Hepatic stellate cell (primary cell): ENCODE data around the gene ELFN2.

Source experiments
- DNase-seq: peaks from one replicate; pipeline ENCODE4 v3.0.0; 2011; ENCODE audit warnings: low spot score

The ELFN2 gene

GRCh38 chr22:37454857-37455686 is 27.8 kb upstream of the ELFN2 start:
- DNase-seq, result peak; percentile 86

- DNase-seq, result no peak
These were observed 26.4 kb upstream of the ELFN2 start for GRCh38 chr22:37453696-37454095.

- DNase-seq, result no peak
These were observed 23.9 kb upstream of the ELFN2 start for GRCh38 chr22:37451218-37451617.

GRCh38 chr22:37449331-37450001 is 22.2 kb upstream of the ELFN2 start:
- DNase-seq, result no peak

GRCh38 chr22:37448516-37449127 is 21.3 kb upstream of the ELFN2 start:
- DNase-seq, result no peak

GRCh38 chr22:37445501-37445900 is 18.2 kb upstream of the ELFN2 start:
- no peak for DNase-seq

- no peak for DNase-seq
These were observed 16.7 kb upstream of the ELFN2 start for GRCh38 chr22:37443977-37444376.

- no peak for DNase-seq
These were observed 15.8 kb upstream of the ELFN2 start for GRCh38 chr22:37443086-37443485.

- no peak for DNase-seq
These were observed 15.3 kb upstream of the ELFN2 start for GRCh38 chr22:37442537-37442936.

- no peak for DNase-seq
These were observed 14.9 kb upstream of the ELFN2 start for GRCh38 chr22:37442135-37442534.

- no peak for DNase-seq
These were observed 13.6 kb upstream of the ELFN2 start for GRCh38 chr22:37440875-37441274.

- no peak for DNase-seq
These were observed 12.1 kb upstream of the ELFN2 start for GRCh38 chr22:37439347-37439746.

GRCh38 chr22:37435970-37436603 is 8.8 kb upstream of the ELFN2 start:
- no peak for DNase-seq

- DNase-seq, result no peak
These were observed 6.5 kb upstream of the ELFN2 start for GRCh38 chr22:37433786-37434185.

- no peak for DNase-seq
These were observed 5.4 kb upstream of the ELFN2 start for GRCh38 chr22:37432708-37433054.

GRCh38 chr22:37431801-37432707 is 4.8 kb upstream of the ELFN2 start:
- DNase-seq, result peak; percentile 94

- no peak for DNase-seq
These were observed 4.1 kb upstream of the ELFN2 start for GRCh38 chr22:37431366-37431765.

- DNase-seq, result no peak
These were observed 3.7 kb upstream of the ELFN2 start for GRCh38 chr22:37430941-37431340.

- no peak for DNase-seq
These were observed 1.6 kb upstream of the ELFN2 start for GRCh38 chr22:37428649-37429586.
